ENCODE results near the gene SEBOX. TPM values are rescaled to one million over a fixed set of nuclear protein-coding genes. Genes with fewer than 3 reads are reported as not detected.

Gene SEBOX
- total and polyA plus RNA-seq, 4 donors = not detected

DNA sequence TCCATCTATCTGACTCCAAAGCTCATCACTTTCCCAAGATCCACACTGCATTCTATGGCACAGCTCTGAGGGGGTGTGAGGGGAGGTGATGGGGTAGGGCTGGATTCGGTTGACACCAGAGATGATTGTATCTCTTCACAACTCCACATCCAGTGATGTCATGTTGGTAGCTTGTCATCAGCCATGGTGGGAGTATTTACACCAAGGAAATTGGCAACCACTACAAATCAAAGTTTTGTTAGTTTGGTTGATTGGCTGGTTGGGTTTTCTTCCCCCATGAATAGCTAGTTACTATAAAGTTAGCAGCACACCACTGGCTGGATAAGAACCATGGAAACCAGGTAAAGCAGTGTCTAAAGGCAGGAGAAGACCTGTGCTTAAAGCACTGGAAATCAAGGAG lies 26.0 kb upstream of the SEBOX start:
- Histone ChIP-seq H3K4me3 (no peak overlapping the region), H3K27me3 (ENCODE audit: control insufficient read depth in 3 of 3, insufficient read depth in 3 of 3, low read length in 2 of 3) (no peaks in the 10 kb centered on the region), H3K4me1 (ENCODE audit: control insufficient read depth in 5 of 5, insufficient read depth in 5 of 5, low read length in 5 of 5) (no peaks in the 10 kb centered on the region), H3K9me3 (ENCODE audit: control insufficient read depth in 4 of 4, insufficient read depth in 3 of 4, low read length in 3 of 4) (no peaks in the 10 kb centered on the region), H3K36me3 (ENCODE audit: control insufficient read depth in 4 of 4, insufficient read depth in 4 of 4, low read length in 4 of 4) (peaks cover 0 to 29% (median 9%) of the 10 kb centered on the region in 4 donors), H3K27ac (ENCODE audit: low read depth in 1 of 2, low read length in 1 of 2) (no peak overlapping the region), H3K9ac (ENCODE audit: insufficient read depth in 1 of 2, low read length in 2 of 2) (no peak overlapping the region)
- DNase-seq (no peak), ATAC-seq (ENCODE audit: insufficient read depth, low FRiP score) (no peak)
- TF ChIP-seq, protein P1, sequence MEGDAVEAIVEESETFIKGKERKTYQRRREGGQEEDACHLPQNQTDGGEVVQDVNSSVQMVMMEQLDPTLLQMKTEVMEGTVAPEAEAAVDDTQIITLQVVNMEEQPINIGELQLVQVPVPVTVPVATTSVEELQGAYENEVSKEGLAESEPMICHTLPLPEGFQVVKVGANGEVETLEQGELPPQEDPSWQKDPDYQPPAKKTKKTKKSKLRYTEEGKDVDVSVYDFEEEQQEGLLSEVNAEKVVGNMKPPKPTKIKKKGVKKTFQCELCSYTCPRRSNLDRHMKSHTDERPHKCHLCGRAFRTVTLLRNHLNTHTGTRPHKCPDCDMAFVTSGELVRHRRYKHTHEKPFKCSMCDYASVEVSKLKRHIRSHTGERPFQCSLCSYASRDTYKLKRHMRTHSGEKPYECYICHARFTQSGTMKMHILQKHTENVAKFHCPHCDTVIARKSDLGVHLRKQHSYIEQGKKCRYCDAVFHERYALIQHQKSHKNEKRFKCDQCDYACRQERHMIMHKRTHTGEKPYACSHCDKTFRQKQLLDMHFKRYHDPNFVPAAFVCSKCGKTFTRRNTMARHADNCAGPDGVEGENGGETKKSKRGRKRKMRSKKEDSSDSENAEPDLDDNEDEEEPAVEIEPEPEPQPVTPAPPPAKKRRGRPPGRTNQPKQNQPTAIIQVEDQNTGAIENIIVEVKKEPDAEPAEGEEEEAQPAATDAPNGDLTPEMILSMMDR (IDR thresholded peaks at IDR 0.05; ENCODE audit: control extremely low read depth, extremely low read depth) = no peak
- 92 to 100% methylated on average over 1 of the region's 1 CpG for WGBS, 2 donors

DNA sequence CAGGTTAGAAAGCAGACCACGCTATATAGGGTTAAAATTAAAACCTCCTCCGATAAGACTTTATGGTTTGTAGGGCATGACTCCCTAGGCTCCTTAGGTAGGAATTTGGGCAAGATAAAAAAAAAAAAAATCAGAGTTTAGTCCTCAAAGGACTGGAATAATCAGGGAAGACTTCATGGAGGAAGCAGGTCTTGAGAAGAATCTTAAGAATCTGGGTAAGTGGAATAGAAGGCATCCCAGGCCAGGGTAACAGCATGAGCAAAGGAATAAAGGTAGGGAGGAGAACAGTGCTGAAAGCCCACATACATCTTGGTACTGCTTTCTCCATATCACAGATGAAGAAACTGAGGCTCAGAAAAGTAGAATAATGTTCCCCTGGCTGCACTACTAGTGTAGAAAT lies 25.6 kb upstream of the SEBOX start:
- Histone ChIP-seq H3K9ac (ENCODE audit: insufficient read depth in 1 of 2, low read length in 2 of 2) (no peak overlapping the region), H3K9me3 (ENCODE audit: control insufficient read depth in 4 of 4, insufficient read depth in 3 of 4, low read length in 3 of 4) (no peaks in the 10 kb centered on the region), H3K36me3 (ENCODE audit: control insufficient read depth in 4 of 4, insufficient read depth in 4 of 4, low read length in 4 of 4) (peaks cover 0 to 27% (median 9%) of the 10 kb centered on the region in 4 donors), H3K27ac (ENCODE audit: low read depth in 1 of 2, low read length in 1 of 2) (no peak overlapping the region), H3K27me3 (ENCODE audit: control insufficient read depth in 3 of 3, insufficient read depth in 3 of 3, low read length in 2 of 3) (no peaks in the 10 kb centered on the region), H3K4me1 (ENCODE audit: control insufficient read depth in 5 of 5, insufficient read depth in 5 of 5, low read length in 5 of 5) (no peaks in the 10 kb centered on the region), H3K4me3 (no peak overlapping the region)
- WGBS, 2 donors = 92 to 98% methylated on average over 2 of the region's 2 CpGs
- DNase-seq (no peak), ATAC-seq (ENCODE audit: insufficient read depth, low FRiP score) (no peak)
- TF ChIP-seq, protein P1 (IDR thresholded peaks at IDR 0.05; ENCODE audit: control extremely low read depth, extremely low read depth) = no peak

DNA sequence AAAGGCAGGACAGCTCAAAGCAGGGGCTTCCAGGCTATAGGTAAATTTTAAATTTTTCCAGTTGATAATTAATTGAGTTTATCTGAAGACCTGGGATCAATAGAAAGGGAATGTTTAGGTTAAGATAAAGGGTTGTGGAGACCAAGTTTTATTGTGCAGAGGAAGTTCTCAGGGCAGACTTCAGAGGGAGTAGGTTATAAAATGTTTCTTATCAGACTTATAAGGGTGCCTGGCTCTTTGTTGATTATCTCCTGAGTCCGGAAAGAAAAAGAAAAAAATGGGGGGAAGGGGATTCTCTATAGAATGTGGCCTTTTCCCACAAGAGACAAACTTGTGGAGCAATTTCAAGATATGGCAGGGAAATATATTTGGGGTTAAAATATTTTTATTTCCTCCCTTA lies 25.1 kb upstream of the SEBOX start:
- peaks cover 0 to 3% (median 0%) of the 10 kb centered on the region in 5 donors for H3K4me1 ChIP-seq (ENCODE audit: control insufficient read depth in 5 of 5, insufficient read depth in 5 of 5, low read length in 5 of 5)
- peaks cover 0 to 25% (median 9%) of the 10 kb centered on the region in 4 donors for H3K36me3 ChIP-seq (ENCODE audit: control insufficient read depth in 4 of 4, insufficient read depth in 4 of 4, low read length in 4 of 4)
- 90 to 93% methylated on average over 1 of the region's 1 CpG for WGBS, 2 donors
- H3K27ac ChIP-seq (ENCODE audit: low read depth in 1 of 2, low read length in 1 of 2) = no peak overlapping the region
- ATAC-seq (ENCODE audit: insufficient read depth, low FRiP score) = no peak
- H3K27me3 ChIP-seq (ENCODE audit: control insufficient read depth in 3 of 3, insufficient read depth in 3 of 3, low read length in 2 of 3) = no peaks in the 10 kb centered on the region
- no peak for DNase-seq
- no peaks in the 10 kb centered on the region for H3K9me3 ChIP-seq (ENCODE audit: control insufficient read depth in 4 of 4, insufficient read depth in 3 of 4, low read length in 3 of 4)
- H3K4me3 ChIP-seq = no peak overlapping the region
- TF ChIP-seq, protein P1 (IDR thresholded peaks at IDR 0.05; ENCODE audit: control extremely low read depth, extremely low read depth) = no peak
- H3K9ac ChIP-seq (ENCODE audit: insufficient read depth in 1 of 2, low read length in 2 of 2) = no peak overlapping the region

DNA sequence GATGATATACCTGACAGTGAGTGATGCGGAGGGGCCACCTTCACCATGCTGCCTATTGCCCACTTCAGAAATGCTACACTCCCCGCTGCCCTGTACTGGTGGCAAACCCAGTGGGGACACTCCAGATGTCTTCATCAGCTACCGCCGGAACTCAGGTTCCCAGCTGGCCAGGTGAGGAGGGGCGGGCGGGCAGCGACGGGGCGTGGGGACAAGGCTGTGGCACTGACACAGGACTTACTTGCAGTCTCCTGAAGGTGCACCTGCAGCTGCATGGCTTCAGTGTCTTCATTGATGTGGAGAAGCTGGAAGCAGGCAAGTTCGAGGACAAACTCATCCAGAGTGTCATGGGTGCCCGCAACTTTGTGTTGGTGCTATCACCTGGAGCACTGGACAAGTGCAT lies 23.1 kb upstream of the SEBOX start:
- H3K36me3 ChIP-seq (ENCODE audit: control insufficient read depth in 4 of 4, insufficient read depth in 4 of 4, low read length in 4 of 4) = peaks cover 0 to 22% (median 11%) of the 10 kb centered on the region in 4 donors
- peaks cover 0 to 12% (median 0%) of the 10 kb centered on the region in 5 donors for H3K4me1 ChIP-seq (ENCODE audit: control insufficient read depth in 5 of 5, insufficient read depth in 5 of 5, low read length in 5 of 5)
- DNase-seq (no peak), ATAC-seq (ENCODE audit: insufficient read depth, low FRiP score) (no peak)
- H3K9ac ChIP-seq (ENCODE audit: insufficient read depth in 1 of 2, low read length in 2 of 2) = no peak overlapping the region
- H3K27me3 ChIP-seq (ENCODE audit: control insufficient read depth in 3 of 3, insufficient read depth in 3 of 3, low read length in 2 of 3) = peaks cover 0 to 15% (median 0%) of the 10 kb centered on the region in 3 donors
- H3K9me3 ChIP-seq (ENCODE audit: control insufficient read depth in 4 of 4, insufficient read depth in 3 of 4, low read length in 3 of 4) = no peaks in the 10 kb centered on the region
- WGBS, 2 donors = 96% methylated on average over 11 of the region's 11 CpGs
- no peak overlapping the region for H3K27ac ChIP-seq (ENCODE audit: low read depth in 1 of 2, low read length in 1 of 2)
- TF ChIP-seq, protein P1 (IDR thresholded peaks at IDR 0.05; ENCODE audit: control extremely low read depth, extremely low read depth) = no peak
- no peak overlapping the region for H3K4me3 ChIP-seq

Data from lung (tissue), 12 donors.